GM04503 (cell line): ENCODE measurements around the gene LRRTM4.
"Not testable (repeated sequence)": the region's sequence is repeated elsewhere in the genome, so short reads cannot be mapped to it uniquely, and the experiment has no call there.

Source experiments
- DNase-seq: peaks from one replicate; pipeline ENCODE4 v3.0.0-alpha.2; 2012; ENCODE audit warnings: low read depth

Gene LRRTM4

DNA sequence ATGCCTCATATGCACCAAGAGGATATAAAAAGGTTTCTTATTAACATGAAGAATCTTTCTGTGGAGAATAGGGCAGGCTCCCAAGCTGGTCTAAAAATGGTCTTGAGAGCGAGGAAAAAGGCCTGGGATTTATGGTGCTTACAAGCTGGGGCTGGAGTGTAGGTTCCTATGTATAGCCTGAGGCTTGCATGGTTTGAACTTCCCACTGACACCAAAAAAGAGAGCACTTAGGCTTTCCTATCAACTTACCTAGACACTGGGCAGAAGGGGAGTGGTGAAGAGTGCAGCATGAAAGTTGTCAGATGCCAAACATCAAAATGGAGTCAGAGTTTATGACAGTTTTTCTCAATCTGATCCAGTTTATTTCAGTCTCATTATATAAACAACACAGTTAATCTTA lies 784.6 kb downstream of the LRRTM4 start:
- no peak for DNase-seq

DNA sequence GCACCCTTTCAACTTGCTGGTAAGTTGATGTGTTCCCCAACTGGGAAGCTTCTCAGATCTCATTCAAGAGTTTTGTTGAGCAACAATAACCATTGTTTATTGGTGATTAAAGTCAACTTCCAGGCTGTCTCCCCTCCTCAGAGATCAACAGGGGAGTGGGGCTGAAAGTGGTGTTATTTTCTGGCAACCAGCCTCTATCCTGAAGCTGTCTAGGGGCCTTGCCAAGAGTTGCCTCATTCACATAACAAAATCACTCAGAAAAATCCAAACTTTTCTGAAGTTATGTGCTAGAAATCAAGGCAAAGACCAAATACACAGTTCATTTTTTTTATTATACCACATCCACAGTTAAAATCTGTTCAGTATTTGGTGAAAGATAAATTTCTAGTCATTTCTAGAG lies 788.4 kb downstream of the LRRTM4 start:
- no peak for DNase-seq

GRCh38 chr2:76731157-76731556 lies 791.0 kb downstream of the LRRTM4 start:
- DNase-seq, result no peak

- no peak for DNase-seq
Observed at GRCh38 chr2:76730021-76730420, 792.2 kb downstream of the LRRTM4 start.

GRCh38 chr2:76721226-76721625 lies 801.0 kb downstream of the LRRTM4 start:
- no peak for DNase-seq

DNA sequence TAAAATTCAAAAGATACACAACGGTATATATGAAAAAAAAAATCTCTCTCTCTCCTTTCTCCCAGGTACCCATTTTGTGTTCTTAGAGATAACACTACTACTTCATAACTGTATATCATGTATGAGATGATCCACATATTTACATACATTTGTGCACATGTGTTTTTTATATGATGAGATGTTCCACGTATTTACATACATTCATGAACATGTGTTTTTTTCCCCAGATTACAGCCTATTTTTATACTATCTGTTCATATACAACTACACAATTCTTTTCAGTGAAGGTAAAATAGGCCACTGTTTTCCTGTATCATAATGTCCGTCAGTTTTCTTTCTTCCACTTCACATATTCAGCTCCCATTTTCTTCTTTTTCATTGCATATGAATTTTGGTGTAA lies 808.9 kb downstream of the LRRTM4 start:
- no peak for DNase-seq

- DNase-seq, result no peak
Observed at GRCh38 chr2:76711490-76711889, 810.7 kb downstream of the LRRTM4 start.

DNA sequence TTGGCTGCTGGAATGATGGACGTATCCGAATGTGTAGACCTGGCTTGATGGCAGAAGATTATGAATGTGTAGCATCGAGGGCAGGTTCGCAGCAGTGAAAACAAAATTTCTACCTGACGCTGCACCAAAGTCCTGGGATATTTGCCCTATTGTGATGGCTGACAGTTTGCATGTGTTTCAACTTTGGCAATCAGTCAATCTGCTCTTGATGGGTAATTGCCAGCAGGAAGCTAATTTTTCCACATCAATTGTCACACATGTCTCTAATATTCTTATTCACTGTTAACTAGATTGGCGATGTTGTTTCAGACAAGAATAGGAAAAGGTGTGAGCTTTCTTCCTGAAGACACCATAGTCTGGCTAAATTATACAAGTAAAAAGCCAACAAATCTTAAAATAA lies 821.3 kb downstream of the LRRTM4 start:
- DNase-seq, result no peak

- DNase-seq, result not testable (repeated sequence)
Observed at GRCh38 chr2:76697998-76698713, 824.0 kb downstream of the LRRTM4 start.
